Measurements from ENCODE around the gene SPHK2. TPM values are rescaled to one million over a fixed set of nuclear protein-coding genes. Genes with fewer than 3 reads are reported as not detected.

The SPHK2 gene
- total and polyA plus RNA-seq, 2 of the 8 experiments (the other 6 are each of a cell fraction or from before 2014, with no cell fraction given) = 43.9 to 60.9 TPM

GRCh38 chr19:48591021-48591420, 28.3 kb upstream of the SPHK2 start (continued):
- TF ChIP-seq RFX5 (IDR thresholded peaks at IDR 0.05; ENCODE audit: borderline replicate concordance, low read depth, low read length) (no peak), SP2 (IDR thresholded peaks at IDR 0.05; ENCODE audit: low read length) (no peak), BCL11A (IDR thresholded peaks at IDR 0.05; ENCODE audit: low read depth in 2 of 2, low read length in 2 of 2) (no peak)

All from H1 (cell line).